GM19395 (cell line): ENCODE data around the gene GP9.

ENCODE experiments used
- ATAC-seq: cut with Tn5 transposase; IDR thresholded peaks from one replicate; pipeline ENCODE4 v1.9.1; 2021; ENCODE audit warnings: mild to moderate bottlenecking, moderate library complexity; ENCODE audit not compliant: unreplicated experiment

GP9 gene

GRCh38 chr3:129027544-129027880 lies 33.1 kb upstream of the GP9 start:
- ATAC-seq = no peak

GRCh38 chr3:129028866-129029265 lies 31.7 kb upstream of the GP9 start:
- ATAC-seq = no peak

- ATAC-seq = no peak
Measured at GRCh38 chr3:129030611-129031010, 30.0 kb upstream of the GP9 start.

GRCh38 chr3:129031476-129032215 lies 28.9 kb upstream of the GP9 start:
- no peak for ATAC-seq

- ATAC-seq = no peak
Measured at GRCh38 chr3:129032716-129033115, 27.9 kb upstream of the GP9 start.

- no peak for ATAC-seq
Measured at GRCh38 chr3:129033151-129033550, 27.4 kb upstream of the GP9 start.

GRCh38 chr3:129033633-129034321 lies 26.8 kb upstream of the GP9 start:
- no peak for ATAC-seq

- ATAC-seq = no peak
Measured at GRCh38 chr3:129034642-129035041, 25.9 kb upstream of the GP9 start.

GRCh38 chr3:129035360-129036221 lies 25.0 kb upstream of the GP9 start:
- no peak for ATAC-seq

- no peak for ATAC-seq
Measured at GRCh38 chr3:129036222-129037092, 24.1 kb upstream of the GP9 start.

GRCh38 chr3:129037093-129037419 lies 23.5 kb upstream of the GP9 start:
- ATAC-seq = no peak

- ATAC-seq = no peak
Measured at GRCh38 chr3:129038121-129038855, 22.3 kb upstream of the GP9 start.

GRCh38 chr3:129039271-129040038 lies 21.1 kb upstream of the GP9 start:
- no peak for ATAC-seq

GRCh38 chr3:129040039-129040336 lies 20.6 kb upstream of the GP9 start:
- ATAC-seq = no peak

- ATAC-seq = no peak
Measured at GRCh38 chr3:129040579-129041300, 19.8 kb upstream of the GP9 start.

- ATAC-seq = no peak
Measured at GRCh38 chr3:129045675-129046036, 14.9 kb upstream of the GP9 start.

- no peak for ATAC-seq
Measured at GRCh38 chr3:129046037-129046731, 14.4 kb upstream of the GP9 start.

GRCh38 chr3:129046732-129047552 lies 13.6 kb upstream of the GP9 start:
- no peak for ATAC-seq
